Measurements from ENCODE around the gene ETV2.

Gene ETV2

GRCh38 chr19:35609851-35610353 lies 31.6 kb upstream of the ETV2 start:
- H3K27ac ChIP-seq (ENCODE audit: insufficient read depth, low read depth, low read length, poor library complexity, severe bottlenecking): no peak overlapping the region
- peaks cover 5% of the 10 kb centered on the region for H3K36me3 ChIP-seq (ENCODE audit: control insufficient read depth, insufficient read depth, low read length)
- peaks cover 5% of the 10 kb centered on the region for H3K27me3 ChIP-seq (ENCODE audit: control insufficient read depth, insufficient read depth, low read length, poor library complexity, severe bottlenecking)
- peaks cover 4% of the 10 kb centered on the region for H3K4me1 ChIP-seq (ENCODE audit: control insufficient read depth, insufficient read depth, low read length)
- no peak overlapping the region for H3K4me3 ChIP-seq (ENCODE audit: insufficient read depth, low read depth, low read length)
- WGBS, 2 experiments: 83 to 87% methylated on average over 6 of the region's 6 CpGs
- no peaks in the 10 kb centered on the region for H3K9me3 ChIP-seq (ENCODE audit: control insufficient read depth, low read length)

GRCh38 chr19:35612224-35612558 lies 29.4 kb upstream of the ETV2 start:
- 53 to 57% methylated on average over 9 of the region's 9 CpGs for WGBS, 2 experiments
- H3K9me3 ChIP-seq (ENCODE audit: control insufficient read depth, low read length): no peaks in the 10 kb centered on the region
- H3K36me3 ChIP-seq (ENCODE audit: control insufficient read depth, insufficient read depth, low read length): peaks cover 16% of the 10 kb centered on the region
- no peak overlapping the region for H3K27ac ChIP-seq (ENCODE audit: insufficient read depth, low read depth, low read length, poor library complexity, severe bottlenecking)
- peak overlapping the region; percentile 94 for H3K4me3 ChIP-seq (ENCODE audit: insufficient read depth, low read depth, low read length)
- H3K27me3 ChIP-seq (ENCODE audit: control insufficient read depth, insufficient read depth, low read length, poor library complexity, severe bottlenecking): peaks cover 5% of the 10 kb centered on the region
- H3K4me1 ChIP-seq (ENCODE audit: control insufficient read depth, insufficient read depth, low read length): peaks cover 4% of the 10 kb centered on the region

- Histone ChIP-seq H3K4me1 (ENCODE audit: control insufficient read depth, insufficient read depth, low read length) (peaks cover 4% of the 10 kb centered on the region), H3K27ac (ENCODE audit: insufficient read depth, low read depth, low read length, poor library complexity, severe bottlenecking) (no peak within 1 kb of the TSS), H3K9me3 (ENCODE audit: control insufficient read depth, low read length) (no peaks in the 10 kb centered on the region), H3K36me3 (ENCODE audit: control insufficient read depth, insufficient read depth, low read length) (peaks cover 16% of the 10 kb centered on the region), H3K27me3 (ENCODE audit: control insufficient read depth, insufficient read depth, low read length, poor library complexity, severe bottlenecking) (peaks cover 5% of the 10 kb centered on the region), H3K4me3 (ENCODE audit: insufficient read depth, low read depth, low read length) (peak within 1 kb of the TSS; percentile 94)
- WGBS, 2 experiments: 1% methylated on average over 47 of the region's 47 CpGs
Measured at GRCh38 chr19:35612559-35613321, 28.8 kb upstream of the ETV2 start, which contains the start of gene HAUS5. TSS of gene HAUS5 (plus strand) at chr19:35612735. CDS start at chr19:35612795, 60 bp downstream.

GRCh38 chr19:35613574-35613973 lies 28.0 kb upstream of the ETV2 start:
- Histone ChIP-seq H3K4me3 (ENCODE audit: insufficient read depth, low read depth, low read length) (peak overlapping the region; percentile 94), H3K9me3 (ENCODE audit: control insufficient read depth, low read length) (no peaks in the 10 kb centered on the region), H3K27ac (ENCODE audit: insufficient read depth, low read depth, low read length, poor library complexity, severe bottlenecking) (no peak overlapping the region), H3K4me1 (ENCODE audit: control insufficient read depth, insufficient read depth, low read length) (peaks cover 4% of the 10 kb centered on the region), H3K36me3 (ENCODE audit: control insufficient read depth, insufficient read depth, low read length) (peaks cover 16% of the 10 kb centered on the region), H3K27me3 (ENCODE audit: control insufficient read depth, insufficient read depth, low read length, poor library complexity, severe bottlenecking) (peaks cover 5% of the 10 kb centered on the region)
- 87 to 88% methylated on average over 1 of the region's 1 CpG for WGBS, 2 experiments

- peaks cover 16% of the 10 kb centered on the region for H3K36me3 ChIP-seq (ENCODE audit: control insufficient read depth, insufficient read depth, low read length)
- peaks cover 5% of the 10 kb centered on the region for H3K27me3 ChIP-seq (ENCODE audit: control insufficient read depth, insufficient read depth, low read length, poor library complexity, severe bottlenecking)
- no peak overlapping the region for H3K27ac ChIP-seq (ENCODE audit: insufficient read depth, low read depth, low read length, poor library complexity, severe bottlenecking)
- H3K4me1 ChIP-seq (ENCODE audit: control insufficient read depth, insufficient read depth, low read length): peaks cover 4% of the 10 kb centered on the region
- no peaks in the 10 kb centered on the region for H3K9me3 ChIP-seq (ENCODE audit: control insufficient read depth, low read length)
- H3K4me3 ChIP-seq (ENCODE audit: insufficient read depth, low read depth, low read length): no peak overlapping the region
- 95 to 97% methylated on average over 17 of the region's 17 CpGs for WGBS, 2 experiments
Measured at GRCh38 chr19:35615036-35615435, 26.5 kb upstream of the ETV2 start.

GRCh38 chr19:35618857-35619256 lies 22.7 kb upstream of the ETV2 start:
- 80 to 87% methylated on average over 7 of the region's 7 CpGs for WGBS, 2 experiments
- H3K36me3 ChIP-seq (ENCODE audit: control insufficient read depth, insufficient read depth, low read length): peaks cover 23% of the 10 kb centered on the region
- H3K4me1 ChIP-seq (ENCODE audit: control insufficient read depth, insufficient read depth, low read length): no peaks in the 10 kb centered on the region
- H3K27me3 ChIP-seq (ENCODE audit: control insufficient read depth, insufficient read depth, low read length, poor library complexity, severe bottlenecking): no peaks in the 10 kb centered on the region
- H3K4me3 ChIP-seq (ENCODE audit: insufficient read depth, low read depth, low read length): no peak overlapping the region
- H3K27ac ChIP-seq (ENCODE audit: insufficient read depth, low read depth, low read length, poor library complexity, severe bottlenecking): no peak overlapping the region
- no peaks in the 10 kb centered on the region for H3K9me3 ChIP-seq (ENCODE audit: control insufficient read depth, low read length)

- Histone ChIP-seq H3K4me1 (ENCODE audit: control insufficient read depth, insufficient read depth, low read length) (no peaks in the 10 kb centered on the region), H3K27me3 (ENCODE audit: control insufficient read depth, insufficient read depth, low read length, poor library complexity, severe bottlenecking) (no peaks in the 10 kb centered on the region), H3K9me3 (ENCODE audit: control insufficient read depth, low read length) (no peaks in the 10 kb centered on the region), H3K36me3 (ENCODE audit: control insufficient read depth, insufficient read depth, low read length) (peaks cover 23% of the 10 kb centered on the region), H3K27ac (ENCODE audit: insufficient read depth, low read depth, low read length, poor library complexity, severe bottlenecking) (no peak overlapping the region), H3K4me3 (ENCODE audit: insufficient read depth, low read depth, low read length) (no peak overlapping the region)
- WGBS, 2 experiments: 95 to 97% methylated on average over 12 of the region's 12 CpGs
Measured at GRCh38 chr19:35619290-35619923, 22.1 kb upstream of the ETV2 start.

GRCh38 chr19:35620001-35620400 lies 21.5 kb upstream of the ETV2 start:
- peaks cover 17% of the 10 kb centered on the region for H3K36me3 ChIP-seq (ENCODE audit: control insufficient read depth, insufficient read depth, low read length)
- 94 to 95% methylated on average over 17 of the region's 17 CpGs for WGBS, 2 experiments

GRCh38 chr19:35621708-35622107 lies 19.8 kb upstream of the ETV2 start:
- H3K27me3 ChIP-seq (ENCODE audit: control insufficient read depth, insufficient read depth, low read length, poor library complexity, severe bottlenecking): no peaks in the 10 kb centered on the region
- H3K4me3 ChIP-seq (ENCODE audit: insufficient read depth, low read depth, low read length): no peak overlapping the region
- peaks cover 11% of the 10 kb centered on the region for H3K36me3 ChIP-seq (ENCODE audit: control insufficient read depth, insufficient read depth, low read length)
- no peak overlapping the region for H3K27ac ChIP-seq (ENCODE audit: insufficient read depth, low read depth, low read length, poor library complexity, severe bottlenecking)
- no peaks in the 10 kb centered on the region for H3K9me3 ChIP-seq (ENCODE audit: control insufficient read depth, low read length)
- 95 to 97% methylated on average over 9 of the region's 9 CpGs for WGBS, 2 experiments
- no peaks in the 10 kb centered on the region for H3K4me1 ChIP-seq (ENCODE audit: control insufficient read depth, insufficient read depth, low read length)

More at GRCh38 chr19:35620001-35620400, 21.5 kb upstream of the ETV2 start:
- Histone ChIP-seq H3K27ac (ENCODE audit: insufficient read depth, low read depth, low read length, poor library complexity, severe bottlenecking) (no peak overlapping the region), H3K27me3 (ENCODE audit: control insufficient read depth, insufficient read depth, low read length, poor library complexity, severe bottlenecking) (no peaks in the 10 kb centered on the region), H3K4me3 (ENCODE audit: insufficient read depth, low read depth, low read length) (no peak overlapping the region), H3K4me1 (ENCODE audit: control insufficient read depth, insufficient read depth, low read length) (no peaks in the 10 kb centered on the region), H3K9me3 (ENCODE audit: control insufficient read depth, low read length) (no peaks in the 10 kb centered on the region)

- Histone ChIP-seq H3K4me1 (ENCODE audit: control insufficient read depth, insufficient read depth, low read length) (no peaks in the 10 kb centered on the region), H3K27me3 (ENCODE audit: control insufficient read depth, insufficient read depth, low read length, poor library complexity, severe bottlenecking) (no peaks in the 10 kb centered on the region), H3K9me3 (ENCODE audit: control insufficient read depth, low read length) (no peaks in the 10 kb centered on the region), H3K36me3 (ENCODE audit: control insufficient read depth, insufficient read depth, low read length) (peaks cover 7% of the 10 kb centered on the region), H3K4me3 (ENCODE audit: insufficient read depth, low read depth, low read length) (no peak overlapping the region), H3K27ac (ENCODE audit: insufficient read depth, low read depth, low read length, poor library complexity, severe bottlenecking) (no peak overlapping the region)
- WGBS, 2 experiments: 91 to 95% methylated on average over 13 of the region's 13 CpGs
Measured at GRCh38 chr19:35622750-35623149, 18.8 kb upstream of the ETV2 start.
